ENCODE results near the gene GINS1.

GRCh38 chr20:25376886-25377285 is 30.6 kb upstream of the GINS1 start:
- TF ChIP-seq CTCF (IDR thresholded peaks at IDR 0.05; ENCODE audit: borderline replicate concordance, extremely low read depth, low read length, poor library complexity, severe bottlenecking) (no peak), EZH2 (IDR thresholded peaks at IDR 0.05; ENCODE audit: borderline replicate concordance, low read depth, low read length, severe bottlenecking) (no peak)

Data from DND-41 (cell line).